ENCODE measurements around the gene KCNA10. TPM values are rescaled to one million over a fixed set of nuclear protein-coding genes. Genes with fewer than 3 reads are reported as not detected.

The KCNA10 gene
- total and polyA plus RNA-seq, 2 experiments from 2014 or later: not detected

- no peaks in the 10 kb centered on the region for H3K4me1 ChIP-seq (ENCODE audit: insufficient read depth)
- TF ChIP-seq CTCF (conservative IDR thresholded peaks at IDR 0.05; ENCODE audit: low read depth in 2 of 2): no peak
- TF ChIP-seq EZH2 (IDR thresholded peaks at IDR 0.05; ENCODE audit: low read depth, unreplicated experiment): no peak
- TF ChIP-seq ZNF462 (CRISPR knock-in tag; IDR thresholded peaks at IDR 0.05): no peak
- no peak for TF ChIP-seq POLR2AphosphoS5 (IDR thresholded peaks at IDR 0.05; ENCODE audit: low read depth)
- TF ChIP-seq ZNF331 (CRISPR knock-in tag; IDR thresholded peaks at IDR 0.05; ENCODE audit: low read depth): no peak
- no peak for TF ChIP-seq CREB1 (CRISPR knock-in tag; IDR thresholded peaks at IDR 0.05; ENCODE audit: low read depth)
- no peak for TF ChIP-seq EZH2phosphoT487 (IDR thresholded peaks at IDR 0.05; ENCODE audit: unreplicated experiment)
- Mint-ChIP-seq H3K27me3 (ENCODE audit: insufficient read depth, low read depth, poor library complexity) (peaks cover 14% of the 10 kb centered on the region), H3K36me3 (ENCODE audit: low read depth) (no peaks in the 10 kb centered on the region), H3K9me3 (no peaks in the 10 kb centered on the region), H3K27ac (no peak overlapping the region), H3K4me3 (no peak overlapping the region), H3K4me1 (peaks cover 24% of the 10 kb centered on the region)
- DNase-seq (ENCODE audit: low spot score): no peak
- H3K79me2 ChIP-seq (replicated peaks; ENCODE audit: insufficient read depth): no peaks in the 10 kb centered on the region
- H2AFZ ChIP-seq: no peak overlapping the region
- no peak overlapping the region for H3K4me2 ChIP-seq
- no peak overlapping the region for H3K27ac ChIP-seq (ENCODE audit: low read depth)
- H3K27me3 ChIP-seq (ENCODE audit: insufficient read depth): no peaks in the 10 kb centered on the region
- no peaks in the 10 kb centered on the region for H3K9me2 ChIP-seq (ENCODE audit: insufficient read depth)
- H3K36me3 ChIP-seq (ENCODE audit: insufficient read depth): no peaks in the 10 kb centered on the region
- H3K4me3 ChIP-seq: no peak overlapping the region
- H4K20me1 ChIP-seq (replicated peaks; ENCODE audit: insufficient read depth): no peaks in the 10 kb centered on the region
- no peaks in the 10 kb centered on the region for H3F3A ChIP-seq (replicated peaks; ENCODE audit: low read depth)
- ATAC-seq: peak; percentile 56
These were observed 43.5 kb downstream of the KCNA10 start for GRCh38 chr1:110475362-110476027.
